ENCODE data around the gene F2RL1.
"Not testable (repeated sequence)": the region's sequence is repeated elsewhere in the genome, so short reads cannot be mapped to it uniquely, and the experiment has no call there.

The F2RL1 gene

GRCh38 chr5:76818844-76819831 is at the start of gene F2RL1:
Gene F2RL1 (plus strand): TSS chr5:76819030. CDS start chr5:76819183, 153 bp downstream.
- no peak for DNase-seq

- DNase-seq, result not testable (repeated sequence)
Measured at GRCh38 chr5:76771041-76771440, 47.8 kb upstream of the F2RL1 start.

- DNase-seq, result no peak
Measured at GRCh38 chr5:76771705-76772405, 47.0 kb upstream of the F2RL1 start.

GRCh38 chr5:76775921-76776320 is 42.9 kb upstream of the F2RL1 start:
- no peak for DNase-seq

GRCh38 chr5:76776391-76776790 is 42.4 kb upstream of the F2RL1 start:
- DNase-seq, result no peak

- not testable (repeated sequence) for DNase-seq
Measured at GRCh38 chr5:76780616-76781015, 38.2 kb upstream of the F2RL1 start.

GRCh38 chr5:76781775-76782174 is 37.1 kb upstream of the F2RL1 start:
- DNase-seq, result no peak

GRCh38 chr5:76782444-76782843 is 36.4 kb upstream of the F2RL1 start:
- no peak for DNase-seq

- peak; percentile 6 to 26 for DNase-seq
Measured at GRCh38 chr5:76787237-76787636, 31.6 kb upstream of the F2RL1 start.

GRCh38 chr5:76788362-76788761 is 30.5 kb upstream of the F2RL1 start:
- no peak for DNase-seq

GRCh38 chr5:76789275-76789674 is 29.6 kb upstream of the F2RL1 start:
- not testable (repeated sequence) for DNase-seq

- no peak for DNase-seq
Measured at GRCh38 chr5:76789991-76790581, 28.7 kb upstream of the F2RL1 start.

GRCh38 chr5:76790632-76791290 is 28.1 kb upstream of the F2RL1 start:
- no peak for DNase-seq

- no peak for DNase-seq
Measured at GRCh38 chr5:76791461-76791860, 27.4 kb upstream of the F2RL1 start.

- DNase-seq, result no peak
Measured at GRCh38 chr5:76794871-76795270, 24.0 kb upstream of the F2RL1 start.

- no peak for DNase-seq
Measured at GRCh38 chr5:76799588-76799987, 19.2 kb upstream of the F2RL1 start.

- DNase-seq, result no peak
Measured at GRCh38 chr5:76800579-76800978, 18.3 kb upstream of the F2RL1 start.

GRCh38 chr5:76801159-76801802 is 17.5 kb upstream of the F2RL1 start:
- DNase-seq, result no peak

GRCh38 chr5:76801803-76802195 is 17.0 kb upstream of the F2RL1 start:
- DNase-seq, result no peak

- no peak for DNase-seq
Measured at GRCh38 chr5:76804266-76804665, 14.6 kb upstream of the F2RL1 start.

- DNase-seq, result no peak
Measured at GRCh38 chr5:76805821-76806505, 12.9 kb upstream of the F2RL1 start.

GRCh38 chr5:76807296-76807695 is 11.5 kb upstream of the F2RL1 start:
- no peak for DNase-seq
